ENCODE data around the gene PARP2. TPM values are rescaled to one million over a fixed set of nuclear protein-coding genes. Genes with fewer than 3 reads are reported as not detected.
"Not testable (repeated sequence)": the region's sequence is repeated elsewhere in the genome, so short reads cannot be mapped to it uniquely, and the experiment has no call there.

PARP2 gene
- total RNA-seq, 1 donor from 2014 or later, result 19.4 TPM

DNA sequence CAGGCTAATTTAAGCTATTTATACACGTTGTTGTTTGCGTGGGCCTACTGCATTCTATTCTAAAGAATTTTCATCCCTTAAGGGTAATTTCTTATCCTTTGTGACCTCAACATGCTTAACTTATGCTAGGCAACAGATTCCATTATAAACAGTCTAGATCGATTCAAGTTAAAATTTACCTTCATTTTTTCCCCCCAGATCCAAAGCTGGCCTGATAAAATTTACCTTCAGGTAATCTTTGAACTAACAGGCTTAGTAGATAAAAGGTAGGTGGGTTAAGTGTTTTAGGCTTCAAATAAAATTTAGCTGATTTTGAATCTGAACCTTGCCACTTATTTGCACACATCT, 10.0 kb upstream of the PARP2 start:
- DNase-seq (ENCODE audit: low spot score), result no peak
- Mint-ChIP-seq H3K4me3 (ENCODE audit: unreplicated experiment) (peak overlapping the region; percentile 99), H3K4me1 (ENCODE audit: low read depth) (peaks cover 33% of the 10 kb centered on the region), H3K27ac (ENCODE audit: unreplicated experiment) (peak overlapping the region; percentile 98), H3K27me3 (ENCODE audit: low read depth) (no peaks in the 10 kb centered on the region), H3K9me3 (ENCODE audit: low read depth) (no peaks in the 10 kb centered on the region), H3K36me3 (ENCODE audit: low read depth) (no peaks in the 10 kb centered on the region)
- TF ChIP-seq, protein P1, sequence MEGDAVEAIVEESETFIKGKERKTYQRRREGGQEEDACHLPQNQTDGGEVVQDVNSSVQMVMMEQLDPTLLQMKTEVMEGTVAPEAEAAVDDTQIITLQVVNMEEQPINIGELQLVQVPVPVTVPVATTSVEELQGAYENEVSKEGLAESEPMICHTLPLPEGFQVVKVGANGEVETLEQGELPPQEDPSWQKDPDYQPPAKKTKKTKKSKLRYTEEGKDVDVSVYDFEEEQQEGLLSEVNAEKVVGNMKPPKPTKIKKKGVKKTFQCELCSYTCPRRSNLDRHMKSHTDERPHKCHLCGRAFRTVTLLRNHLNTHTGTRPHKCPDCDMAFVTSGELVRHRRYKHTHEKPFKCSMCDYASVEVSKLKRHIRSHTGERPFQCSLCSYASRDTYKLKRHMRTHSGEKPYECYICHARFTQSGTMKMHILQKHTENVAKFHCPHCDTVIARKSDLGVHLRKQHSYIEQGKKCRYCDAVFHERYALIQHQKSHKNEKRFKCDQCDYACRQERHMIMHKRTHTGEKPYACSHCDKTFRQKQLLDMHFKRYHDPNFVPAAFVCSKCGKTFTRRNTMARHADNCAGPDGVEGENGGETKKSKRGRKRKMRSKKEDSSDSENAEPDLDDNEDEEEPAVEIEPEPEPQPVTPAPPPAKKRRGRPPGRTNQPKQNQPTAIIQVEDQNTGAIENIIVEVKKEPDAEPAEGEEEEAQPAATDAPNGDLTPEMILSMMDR (IDR thresholded peaks at IDR 0.05), result no peak

DNA sequence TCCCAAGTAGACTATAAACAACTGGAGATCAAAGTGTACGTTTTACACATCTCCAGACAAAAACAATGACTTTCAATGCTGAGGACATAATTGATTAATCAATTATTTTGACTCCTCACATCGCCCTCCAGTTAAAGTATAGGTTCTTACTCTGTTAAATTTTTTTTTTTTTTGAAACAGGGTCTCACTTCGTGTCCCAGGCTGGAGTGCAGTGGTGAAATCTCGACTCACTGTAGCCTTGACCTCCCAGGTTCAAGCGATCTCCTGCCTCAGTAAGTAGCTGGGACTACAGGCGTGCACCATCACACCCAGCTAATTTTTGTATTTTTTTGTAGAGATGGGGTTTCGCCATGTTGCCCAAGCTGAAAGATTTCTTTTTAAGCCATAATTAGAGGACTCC, 9.4 kb upstream of the PARP2 start:
- Mint-ChIP-seq H3K4me3 (ENCODE audit: unreplicated experiment) (no peak overlapping the region), H3K4me1 (ENCODE audit: low read depth) (peaks cover 29% of the 10 kb centered on the region), H3K36me3 (ENCODE audit: low read depth) (no peaks in the 10 kb centered on the region), H3K27ac (ENCODE audit: unreplicated experiment) (no peak overlapping the region), H3K27me3 (ENCODE audit: low read depth) (no peaks in the 10 kb centered on the region), H3K9me3 (ENCODE audit: low read depth) (no peaks in the 10 kb centered on the region)
- TF ChIP-seq, protein P1 (IDR thresholded peaks at IDR 0.05), result no peak
- DNase-seq (ENCODE audit: low spot score), result no peak

DNA sequence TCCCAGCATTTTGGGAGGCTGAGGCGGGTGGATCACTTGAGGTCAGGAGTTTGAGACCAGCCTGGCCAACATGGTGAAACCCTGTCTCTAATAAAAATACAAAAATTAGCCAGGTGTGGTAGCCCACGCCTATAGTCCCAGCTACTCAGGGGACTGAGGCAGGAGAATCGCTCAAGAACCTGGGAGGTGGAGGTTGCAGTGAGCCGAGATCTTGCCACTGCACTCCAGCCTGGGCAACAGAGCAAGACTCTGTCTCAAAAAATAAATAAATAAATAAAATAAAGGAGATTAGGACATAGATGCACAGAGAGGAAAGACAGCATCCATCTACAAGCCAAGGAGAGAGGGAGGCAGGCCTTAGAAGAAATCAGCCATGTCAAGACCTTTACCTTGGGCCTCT, 2.4 kb upstream of the PARP2 start:
- DNase-seq (ENCODE audit: low spot score); H3K27me3 Mint-ChIP-seq (ENCODE audit: low read depth); H3K27ac Mint-ChIP-seq (ENCODE audit: unreplicated experiment); H3K36me3 Mint-ChIP-seq (ENCODE audit: low read depth); H3K4me3 Mint-ChIP-seq (ENCODE audit: unreplicated experiment); H3K9me3 Mint-ChIP-seq (ENCODE audit: low read depth): not testable (repeated sequence)
- H3K4me1 Mint-ChIP-seq (ENCODE audit: low read depth), result peaks cover 11% of the 10 kb centered on the region

DNA sequence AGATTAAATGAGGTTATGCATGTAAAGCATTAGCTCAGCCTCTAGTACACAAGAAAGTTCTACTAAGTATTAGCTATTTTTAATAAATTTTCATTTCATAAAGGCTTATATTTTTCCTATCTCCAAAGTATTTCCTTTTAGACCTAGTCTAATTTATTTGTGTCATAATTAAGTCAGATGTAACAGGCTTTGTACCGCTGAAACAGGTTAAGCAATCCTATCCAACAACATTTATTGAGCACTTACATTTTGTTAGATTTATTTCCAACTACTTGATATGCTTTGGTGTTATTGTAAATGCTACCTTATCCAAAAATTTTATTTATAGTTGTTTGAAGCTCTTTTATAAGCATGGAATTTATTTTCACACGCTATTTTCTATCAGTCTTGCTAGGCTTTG, 1.8 kb upstream of the PARP2 start:
- Mint-ChIP-seq H3K4me1 (ENCODE audit: low read depth) (peaks cover 11% of the 10 kb centered on the region), H3K9me3 (ENCODE audit: low read depth) (no peaks in the 10 kb centered on the region)
- TF ChIP-seq, protein P1 (IDR thresholded peaks at IDR 0.05), result no peak

DNA sequence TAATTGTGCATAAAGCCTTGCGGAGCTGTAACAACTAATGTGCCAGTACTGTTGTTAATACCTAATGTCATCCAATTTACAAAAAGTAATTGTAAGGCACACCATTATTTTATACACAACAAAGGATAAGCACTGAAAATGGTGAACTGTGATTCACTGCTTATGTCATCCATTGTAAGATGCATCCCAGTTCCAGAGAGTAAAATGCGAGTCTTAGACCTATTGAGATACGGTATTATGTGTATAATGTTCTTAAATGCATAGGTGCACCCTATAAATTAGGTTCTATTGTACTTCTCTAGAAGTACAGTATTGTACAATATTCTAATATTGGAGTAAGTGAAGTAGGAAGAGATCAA, 406 bp downstream of the PARP2 start:
- peak overlapping the region; percentile 84 for H3K4me3 Mint-ChIP-seq (ENCODE audit: unreplicated experiment)
- H3K4me1 Mint-ChIP-seq (ENCODE audit: low read depth), result peaks cover 11% of the 10 kb centered on the region
- no peaks in the 10 kb centered on the region for H3K9me3 Mint-ChIP-seq (ENCODE audit: low read depth)
- H3K27me3 Mint-ChIP-seq (ENCODE audit: low read depth), result no peaks in the 10 kb centered on the region
- H3K36me3 Mint-ChIP-seq (ENCODE audit: low read depth), result peaks cover 6% of the 10 kb centered on the region
- H3K27ac Mint-ChIP-seq (ENCODE audit: unreplicated experiment), result peak overlapping the region; percentile 94
- TF ChIP-seq, protein P1 (IDR thresholded peaks at IDR 0.05), result no peak
- no peak for DNase-seq (ENCODE audit: low spot score)

More for the DNA sequence above, 1.8 kb upstream of the PARP2 start:
- Mint-ChIP-seq H3K4me3 (ENCODE audit: unreplicated experiment) (peak overlapping the region; percentile 84), H3K36me3 (ENCODE audit: low read depth) (peaks cover 2% of the 10 kb centered on the region), H3K27me3 (ENCODE audit: low read depth) (no peaks in the 10 kb centered on the region), H3K27ac (ENCODE audit: unreplicated experiment) (peak overlapping the region; percentile 94)
- DNase-seq (ENCODE audit: low spot score), result no peak

DNA sequence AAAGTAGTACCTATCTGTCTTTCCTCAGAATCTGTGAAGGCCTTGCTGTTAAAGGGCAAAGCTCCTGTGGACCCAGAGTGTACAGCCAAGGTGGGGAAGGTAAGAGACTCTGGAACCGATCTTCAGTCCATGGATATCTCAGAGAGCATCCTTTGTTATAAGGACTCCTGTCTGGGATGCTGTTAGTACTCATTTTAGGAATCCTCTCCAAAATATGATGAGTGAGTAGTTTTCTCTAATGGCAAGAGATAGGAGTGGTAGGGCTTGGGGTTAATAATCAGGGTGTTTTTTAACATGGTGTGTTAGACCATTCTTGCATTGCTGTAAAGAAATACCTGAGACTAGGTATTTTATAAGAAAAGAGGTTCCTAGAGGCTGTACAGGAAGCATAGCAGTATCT, 1.9 kb downstream of the PARP2 start:
- TF ChIP-seq, protein P1 (IDR thresholded peaks at IDR 0.05), result no peak
- DNase-seq (ENCODE audit: low spot score), result no peak
- Mint-ChIP-seq H3K9me3 (ENCODE audit: low read depth) (no peaks in the 10 kb centered on the region), H3K27ac (ENCODE audit: unreplicated experiment) (no peak overlapping the region), H3K4me1 (ENCODE audit: low read depth) (peaks cover 11% of the 10 kb centered on the region), H3K36me3 (ENCODE audit: low read depth) (peaks cover 11% of the 10 kb centered on the region), H3K27me3 (ENCODE audit: low read depth) (no peaks in the 10 kb centered on the region), H3K4me3 (ENCODE audit: unreplicated experiment) (no peak overlapping the region)

Data from chondrocyte (in vitro differentiated cells).